CD4-positive, alpha-beta T cell treated with Interleukin-6 for 4 hours (primary cell): Measurements from ENCODE around the gene CYB5R4.
"Not testable (repeated sequence)": the region's sequence is repeated elsewhere in the genome, so short reads cannot be mapped to it uniquely, and the experiment has no call there.

Experiments used
- DNase-seq: peaks from one replicate; pipeline ENCODE4 v3.0.0-alpha.2; 2020; ENCODE audit warnings: mixed read lengths

The CYB5R4 gene

GRCh38 chr6:83920017-83920416, 60.5 kb downstream of the CYB5R4 start:
- DNase-seq, result no peak

GRCh38 chr6:83921315-83921714, 61.8 kb downstream of the CYB5R4 start:
- no peak for DNase-seq

GRCh38 chr6:83927470-83927869, 68.0 kb downstream of the CYB5R4 start:
- no peak for DNase-seq

DNA sequence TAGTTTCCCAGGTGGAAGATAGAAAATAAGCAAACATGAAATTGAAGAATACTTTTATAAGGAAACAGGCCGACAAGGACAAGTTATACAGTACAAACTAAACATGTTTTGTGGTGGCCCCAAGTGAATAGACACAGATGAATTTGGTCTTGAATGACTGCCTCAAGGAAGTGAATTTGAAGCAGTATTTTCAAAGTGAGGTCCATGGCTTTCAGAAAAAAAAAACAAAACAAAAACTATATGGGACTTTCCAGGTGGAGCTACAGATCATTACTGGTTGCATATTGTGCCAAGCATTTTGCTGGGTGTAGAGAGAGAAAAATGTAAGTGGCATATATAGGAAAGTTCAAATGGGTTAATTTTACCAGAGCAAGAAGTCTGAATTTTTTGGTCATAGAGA, 68.8 kb downstream of the CYB5R4 start:
- DNase-seq, result no peak

GRCh38 chr6:83946201-83946833, 86.8 kb downstream of the CYB5R4 start:
- not testable (repeated sequence) for DNase-seq

GRCh38 chr6:83947983-83948382, 88.5 kb downstream of the CYB5R4 start:
- not testable (repeated sequence) for DNase-seq

GRCh38 chr6:83948851-83949250, 89.4 kb downstream of the CYB5R4 start:
- no peak for DNase-seq

DNA sequence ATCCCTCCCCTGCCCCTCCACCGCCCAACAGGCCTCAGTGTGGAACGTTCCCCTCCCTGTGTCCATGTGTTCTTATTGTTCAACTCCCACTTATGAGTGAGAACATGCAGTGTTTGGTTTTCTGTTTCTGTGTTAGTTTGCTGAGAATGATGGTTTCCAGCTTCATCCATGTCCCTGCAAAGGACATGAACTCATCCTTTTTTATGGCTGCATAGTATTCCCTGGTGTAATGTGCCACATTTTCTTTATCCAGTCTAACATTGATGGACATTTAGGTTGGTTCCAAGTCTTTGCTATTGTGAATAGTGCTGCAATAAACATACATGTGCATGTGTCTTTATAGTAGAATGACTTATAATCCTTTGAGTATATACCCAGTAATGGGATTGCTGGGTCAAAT, 91.9 kb downstream of the CYB5R4 start:
- DNase-seq, result not testable (repeated sequence)

GRCh38 chr6:83952830-83953229, 93.3 kb downstream of the CYB5R4 start:
- no peak for DNase-seq

- no peak for DNase-seq
Observed at GRCh38 chr6:83954371-83954770, 94.9 kb downstream of the CYB5R4 start.

GRCh38 chr6:83958241-83958685, 98.8 kb downstream of the CYB5R4 start:
- no peak for DNase-seq

GRCh38 chr6:83960664-83961063, 101.2 kb downstream of the CYB5R4 start:
- DNase-seq, result no peak

- DNase-seq, result no peak
Observed at GRCh38 chr6:83962582-83962981, 103.1 kb downstream of the CYB5R4 start.

- no peak for DNase-seq
Observed at GRCh38 chr6:83966539-83966938, 107.0 kb downstream of the CYB5R4 start.

- DNase-seq, result no peak
Observed at GRCh38 chr6:83970582-83970981, 111.1 kb downstream of the CYB5R4 start.

- DNase-seq, result no peak
Observed at GRCh38 chr6:83974409-83975050, 115.0 kb downstream of the CYB5R4 start.

DNA sequence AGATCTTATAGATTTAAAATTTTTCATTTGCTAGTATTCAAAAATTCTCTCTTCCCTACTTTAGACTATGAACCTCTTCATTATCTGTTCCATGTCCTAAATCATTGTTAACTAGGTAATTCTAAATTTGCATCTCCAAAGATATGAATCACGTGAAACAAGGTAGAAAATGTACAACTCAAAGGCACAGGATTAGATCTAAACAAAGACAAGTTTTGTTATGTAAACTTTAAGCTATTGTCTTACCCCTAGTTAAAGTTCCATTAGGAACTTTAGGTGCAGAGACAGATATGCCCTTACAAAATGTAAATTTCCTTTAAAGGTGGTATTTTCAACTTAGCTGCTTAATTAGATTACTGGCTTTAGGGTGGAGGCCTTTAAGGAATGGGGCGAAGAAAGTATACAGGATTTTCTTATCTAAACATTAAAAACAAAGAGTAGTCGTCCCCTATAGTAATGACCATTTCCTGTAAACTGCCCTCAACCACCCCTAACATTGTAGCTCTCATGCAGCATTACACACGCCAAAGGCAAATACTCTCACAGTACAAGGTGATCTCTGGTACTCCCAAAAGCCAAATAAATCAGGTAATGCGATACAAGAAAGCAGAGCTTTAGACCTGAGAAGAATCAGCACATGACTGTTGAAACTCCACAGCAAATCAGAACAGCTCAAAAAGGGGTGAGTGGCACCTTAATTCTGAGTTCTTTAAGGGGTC, 116.7 kb downstream of the CYB5R4 start:
- no peak for DNase-seq

- DNase-seq, result no peak
Observed at GRCh38 chr6:83976871-83977270, 117.4 kb downstream of the CYB5R4 start.

DNA sequence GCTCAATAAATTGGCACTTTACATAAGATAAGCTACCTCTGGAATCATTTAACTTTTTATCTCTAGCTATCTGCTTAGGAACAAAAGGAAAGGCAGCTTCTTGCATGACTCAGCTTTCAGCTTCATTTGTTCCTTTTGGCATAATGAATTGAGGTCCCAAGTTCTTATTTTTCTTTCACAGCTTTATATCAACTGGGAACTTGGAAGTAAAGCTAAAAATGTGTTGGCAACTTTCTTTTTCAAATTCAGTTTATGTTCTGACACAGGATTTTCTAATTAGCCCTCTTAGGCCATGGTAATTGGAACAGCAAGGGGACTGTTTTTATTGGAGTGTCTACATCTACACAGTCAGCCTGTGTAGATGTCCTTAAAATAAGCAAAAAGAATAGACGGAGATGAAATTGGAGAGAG, 118.8 kb downstream of the CYB5R4 start:
- no peak for DNase-seq

DNA sequence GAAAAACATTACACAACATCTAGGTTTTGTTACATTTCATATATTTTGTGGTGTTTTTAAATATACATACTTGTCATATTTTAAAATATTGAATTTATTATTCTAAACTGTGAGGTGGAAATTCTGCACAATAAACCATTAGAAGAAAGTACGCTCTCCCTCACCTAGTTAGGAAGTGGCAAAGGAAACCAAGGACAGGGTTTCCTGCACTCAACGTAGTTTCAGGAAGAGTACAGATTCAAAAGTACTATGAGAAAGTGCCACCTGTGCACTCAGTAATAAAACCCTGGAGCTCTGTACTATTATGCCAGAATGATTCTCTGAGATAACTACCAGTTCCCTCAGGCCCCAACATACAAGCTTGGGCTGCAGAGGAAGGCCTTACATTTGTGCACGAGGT, 119.5 kb downstream of the CYB5R4 start:
- no peak for DNase-seq

DNA sequence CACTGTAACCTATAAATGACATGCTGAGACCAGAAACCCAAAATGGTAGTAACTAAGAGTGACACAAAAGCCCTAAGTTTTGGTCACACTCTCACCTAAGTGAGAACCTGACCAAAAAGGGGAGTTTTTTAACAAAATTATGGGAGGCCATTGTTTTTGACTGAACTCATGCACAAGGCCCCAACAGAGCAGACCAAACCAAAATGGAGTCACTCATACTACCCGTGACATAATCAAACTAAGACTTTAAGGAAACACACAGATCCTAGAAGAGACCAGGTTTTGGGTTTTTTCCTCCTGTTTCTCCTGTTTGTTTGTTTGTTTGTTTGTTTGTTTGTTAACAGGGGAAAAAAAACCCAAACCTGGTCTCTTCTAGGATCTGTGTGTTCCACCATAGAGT, 124.9 kb downstream of the CYB5R4 start:
- no peak for DNase-seq

DNA sequence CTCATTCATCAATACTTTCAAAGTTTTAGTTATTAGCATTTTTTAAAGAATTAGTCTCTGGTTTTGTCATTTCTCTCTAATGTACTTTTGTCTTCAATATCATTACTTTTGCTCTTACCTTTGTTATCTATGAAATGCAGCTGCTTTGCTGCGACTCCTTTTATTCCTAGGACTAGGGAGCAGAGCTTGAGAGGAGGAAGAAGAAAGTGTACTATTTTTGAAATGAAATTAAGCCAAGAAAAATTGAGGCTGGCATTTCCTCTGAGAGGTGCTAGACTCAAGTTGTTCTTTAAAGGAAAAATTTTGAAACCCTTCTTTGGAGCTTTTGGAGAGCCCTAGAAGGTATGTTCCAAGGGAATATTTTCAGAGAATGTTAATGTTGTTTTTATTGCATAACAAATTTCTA, 125.8 kb downstream of the CYB5R4 start:
- no peak for DNase-seq

DNA sequence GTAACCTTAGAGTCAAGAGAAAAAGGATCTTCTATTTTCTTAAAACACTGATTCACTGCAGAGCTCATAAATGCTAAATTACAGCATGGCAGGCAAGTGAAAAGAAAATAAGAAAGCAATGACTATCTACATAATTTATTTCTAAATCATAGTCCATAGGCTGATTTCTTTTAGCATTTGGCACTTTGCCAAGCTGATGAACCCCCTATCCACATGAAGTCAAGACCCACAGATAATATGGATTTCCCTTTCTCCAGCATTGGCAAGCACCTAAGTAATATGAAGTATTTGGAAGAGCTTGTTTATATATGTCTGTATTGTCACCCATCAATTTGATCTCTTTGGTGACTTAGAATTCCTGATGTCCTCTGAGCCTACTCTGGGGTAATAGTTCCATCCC, 126.2 kb downstream of the CYB5R4 start:
- no peak for DNase-seq

DNA sequence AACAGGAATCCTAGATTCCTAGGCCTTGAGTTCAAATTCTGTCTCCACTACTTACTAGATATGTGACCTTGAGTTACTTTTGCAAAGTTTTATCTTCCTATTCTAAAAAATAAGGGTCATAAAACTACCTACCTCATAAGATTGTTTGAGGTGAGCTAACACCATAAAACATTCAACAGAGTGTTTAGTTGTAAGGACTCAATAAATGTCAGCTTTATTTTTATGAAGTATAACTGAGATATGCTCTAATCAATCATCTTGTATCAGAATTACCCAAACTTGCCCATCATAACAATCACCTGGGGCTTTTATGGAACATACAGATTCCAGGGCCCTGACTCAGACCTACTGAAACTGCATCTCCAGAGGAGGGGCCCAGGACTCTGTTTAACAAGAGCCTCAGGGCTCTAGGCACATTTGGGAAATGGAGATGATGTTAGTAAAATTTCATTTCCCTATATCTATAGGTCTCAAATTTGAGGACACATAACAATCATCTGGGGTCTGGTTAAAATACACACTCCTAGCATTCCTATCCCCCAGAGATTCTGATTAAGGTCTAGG, 138.6 kb downstream of the CYB5R4 start:
- no peak for DNase-seq
